GM19328 (cell line): Measurements from ENCODE around the gene FAM162B.
"Not testable (repeated sequence)": the region's sequence is repeated elsewhere in the genome, so short reads cannot be mapped to it uniquely, and the experiment has no call there.

ENCODE experiments used
- ATAC-seq: cut with Tn5 transposase; IDR thresholded peaks from one replicate; pipeline ENCODE4 v1.9.1; 2021; ENCODE audit warnings: mild to moderate bottlenecking, moderate library complexity; ENCODE audit not compliant: unreplicated experiment

Gene FAM162B

GRCh38 chr6:116764961-116765841, at the start of gene FAM162B:
Gene FAM162B (minus strand): TSS chr6:116765719. CDS start chr6:116765576, 143 bp downstream.
- ATAC-seq: no peak

DNA sequence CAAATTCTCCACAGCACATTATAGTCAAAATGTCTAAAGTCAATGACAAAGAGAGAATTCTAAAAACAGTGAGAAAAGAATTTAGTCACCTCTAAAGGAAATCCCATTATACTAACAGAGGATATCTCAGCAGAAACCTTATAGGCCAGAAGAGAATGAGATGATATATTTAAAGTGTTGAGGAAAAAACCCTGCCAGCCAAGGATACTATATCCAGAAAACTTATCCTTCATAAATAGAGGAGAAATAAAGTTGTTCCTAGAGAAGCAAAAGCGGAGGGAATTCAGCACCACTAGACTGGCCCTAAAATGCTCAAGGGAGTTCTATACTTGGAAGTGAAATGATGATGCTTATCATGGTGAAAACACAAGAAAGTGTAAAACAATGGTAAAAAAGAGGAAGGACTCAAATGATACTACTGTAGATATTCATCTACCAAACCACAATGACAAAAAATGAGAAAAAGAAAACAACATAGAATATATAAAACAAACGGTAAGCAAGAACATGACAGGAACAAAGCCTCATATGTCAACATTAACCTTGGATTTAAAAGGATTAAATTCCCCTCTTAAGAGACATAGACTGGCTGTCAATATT, 46.6 kb upstream of the FAM162B start:
- no peak for ATAC-seq

DNA sequence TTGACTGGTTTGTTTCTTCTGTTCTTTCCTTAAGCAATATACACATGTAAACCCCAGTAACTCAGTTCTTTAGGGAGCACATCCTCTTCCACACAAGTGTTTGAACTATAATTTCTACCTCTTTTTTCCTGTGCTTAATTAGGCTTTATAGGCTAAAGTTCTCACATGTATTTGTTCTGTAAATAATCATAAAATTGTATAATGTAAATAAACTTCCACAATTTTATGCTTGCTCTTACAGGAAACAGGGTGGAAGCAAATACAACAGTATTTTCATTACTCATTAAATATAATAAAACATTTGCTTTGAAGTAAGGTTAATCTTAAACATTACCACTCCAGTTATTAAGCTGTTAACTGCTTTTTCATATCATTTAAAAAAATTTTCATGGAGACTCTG, 36.5 kb upstream of the FAM162B start:
- ATAC-seq: no peak

DNA sequence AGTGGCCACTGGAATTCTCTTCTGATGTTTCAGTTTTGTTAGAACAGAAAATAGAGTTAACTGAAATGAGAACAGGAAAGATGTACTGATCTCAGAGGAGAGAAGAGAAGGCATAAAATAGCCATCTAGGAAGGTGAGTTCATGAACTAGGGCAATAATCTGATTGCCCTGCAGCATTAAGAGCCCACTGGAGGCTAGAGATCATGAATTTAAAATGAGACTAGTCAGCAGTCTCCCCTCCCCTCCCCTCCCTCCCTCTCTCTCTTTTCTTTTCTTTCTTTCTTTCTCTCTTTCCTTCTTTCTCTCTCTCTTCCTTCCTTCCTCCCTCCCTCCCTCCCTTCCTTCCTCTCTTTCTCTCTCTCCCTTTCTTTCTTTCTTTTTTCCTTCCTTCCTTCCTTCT, 34.4 kb upstream of the FAM162B start:
- ATAC-seq: no peak

- ATAC-seq: no peak
These were observed 32.1 kb upstream of the FAM162B start for GRCh38 chr6:116797585-116797984.

GRCh38 chr6:116793224-116793623, 27.7 kb upstream of the FAM162B start:
- ATAC-seq: no peak

DNA sequence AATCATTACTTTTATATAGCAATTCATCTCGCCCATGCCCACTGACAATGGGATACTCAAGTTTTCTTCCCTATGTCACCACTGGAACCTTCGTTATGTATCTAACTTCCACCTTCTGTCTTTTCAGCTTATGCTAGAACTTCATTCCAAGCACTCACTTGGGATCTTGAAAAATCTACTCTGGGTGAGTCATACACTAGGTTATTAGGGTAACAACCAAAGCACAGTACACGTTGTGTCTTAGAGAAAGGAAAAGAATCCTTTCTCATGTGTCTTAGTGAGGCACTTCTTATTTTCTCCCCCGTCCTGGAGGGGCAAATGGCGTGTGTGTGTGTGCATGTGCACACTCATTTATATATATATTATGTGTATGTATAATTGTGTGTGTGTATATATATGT, 18.3 kb upstream of the FAM162B start:
- ATAC-seq: no peak

GRCh38 chr6:116779573-116780164, 14.2 kb upstream of the FAM162B start:
- no peak for ATAC-seq

DNA sequence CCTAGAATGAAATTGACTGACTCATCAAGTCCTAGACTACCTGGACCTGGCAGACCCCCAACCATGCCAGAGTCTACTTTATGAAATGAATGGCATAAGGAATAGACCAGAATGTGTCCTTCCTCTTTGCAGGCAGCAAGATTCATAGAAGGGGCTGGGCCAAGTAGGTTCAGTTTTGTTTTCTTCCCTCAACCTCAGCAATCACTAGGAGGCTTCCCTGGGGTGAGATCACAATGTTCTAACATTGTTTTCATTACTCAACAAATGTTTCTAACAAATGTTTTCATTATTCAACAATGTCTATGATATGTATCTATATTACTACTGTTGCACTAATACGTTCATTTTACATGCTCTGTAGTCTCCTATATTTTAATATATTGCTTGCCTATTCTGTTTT, 8.4 kb upstream of the FAM162B start:
- ATAC-seq: no peak

DNA sequence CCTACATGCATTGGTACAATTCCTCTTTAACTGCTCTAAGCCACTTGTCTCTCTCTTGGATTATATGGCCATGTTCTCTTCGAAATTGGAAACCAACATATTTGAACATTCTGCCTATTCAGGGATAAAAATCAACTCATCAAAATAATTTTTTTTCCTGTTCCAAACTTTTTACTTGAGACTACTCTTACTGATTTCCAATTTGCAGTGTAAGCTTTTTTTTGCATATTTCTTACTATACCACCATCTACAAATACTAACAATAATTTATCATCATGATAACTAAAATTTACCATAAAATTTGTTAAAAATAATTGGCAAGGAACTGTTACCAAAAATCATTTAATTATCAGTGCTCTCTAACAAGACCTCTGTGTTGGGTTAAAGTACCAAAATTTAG, 6.9 kb upstream of the FAM162B start:
- no peak for ATAC-seq

GRCh38 chr6:116767715-116768114, 2.2 kb upstream of the FAM162B start:
- ATAC-seq: no peak

DNA sequence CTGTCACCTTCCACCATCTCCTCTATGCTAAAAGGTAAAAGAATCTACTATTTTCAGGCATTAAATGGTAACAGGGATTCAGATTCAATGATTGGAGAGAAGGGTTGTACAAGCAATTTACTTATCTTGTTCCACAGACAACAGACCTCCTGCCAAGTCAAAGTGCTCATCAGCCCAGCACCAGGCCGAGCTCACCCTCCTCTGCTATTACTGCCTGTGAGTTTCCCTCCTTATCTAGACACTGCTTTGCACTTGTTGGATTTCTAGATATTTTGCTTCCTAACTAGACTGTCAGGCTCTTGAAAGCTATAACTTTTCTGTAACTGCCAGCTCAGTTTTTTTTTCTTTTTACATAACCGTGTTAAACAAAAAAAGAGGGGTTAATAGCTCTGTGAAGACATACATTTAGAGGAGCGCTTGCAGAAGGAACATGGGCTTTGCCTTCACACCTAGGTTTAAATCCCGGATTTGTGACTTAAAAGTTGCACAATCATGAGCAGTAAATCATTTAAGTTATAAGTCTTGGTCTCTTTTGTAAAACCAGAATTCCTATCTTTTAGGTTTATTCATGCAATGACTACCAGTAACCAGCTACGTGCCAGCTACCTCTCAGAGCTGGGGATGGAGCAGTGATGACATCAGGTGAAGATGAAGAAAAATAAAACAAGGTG, 1.1 kb upstream of the FAM162B start:
- ATAC-seq: no peak

DNA sequence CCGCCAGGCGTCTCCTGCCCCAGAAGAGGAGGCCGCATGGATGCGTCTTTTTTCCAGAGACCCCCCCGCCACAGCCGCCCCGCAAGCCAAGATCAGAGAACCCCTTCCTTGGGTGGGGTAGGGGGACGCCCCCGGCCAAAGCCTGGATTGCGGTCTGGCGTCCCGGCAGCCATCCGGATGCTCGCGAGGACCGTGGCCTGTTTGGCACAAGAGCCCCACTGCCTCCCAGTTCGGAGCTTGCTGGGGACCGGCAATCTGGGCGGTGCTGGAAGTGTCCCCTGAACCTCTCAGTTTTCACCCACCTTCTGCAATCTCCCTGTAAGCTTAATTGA, 924 bp downstream of the FAM162B start:
- ATAC-seq: no peak

GRCh38 chr6:116763906-116764628, 1.5 kb downstream of the FAM162B start:
- ATAC-seq: no peak

GRCh38 chr6:116763048-116763447, 2.5 kb downstream of the FAM162B start:
- ATAC-seq: no peak

DNA sequence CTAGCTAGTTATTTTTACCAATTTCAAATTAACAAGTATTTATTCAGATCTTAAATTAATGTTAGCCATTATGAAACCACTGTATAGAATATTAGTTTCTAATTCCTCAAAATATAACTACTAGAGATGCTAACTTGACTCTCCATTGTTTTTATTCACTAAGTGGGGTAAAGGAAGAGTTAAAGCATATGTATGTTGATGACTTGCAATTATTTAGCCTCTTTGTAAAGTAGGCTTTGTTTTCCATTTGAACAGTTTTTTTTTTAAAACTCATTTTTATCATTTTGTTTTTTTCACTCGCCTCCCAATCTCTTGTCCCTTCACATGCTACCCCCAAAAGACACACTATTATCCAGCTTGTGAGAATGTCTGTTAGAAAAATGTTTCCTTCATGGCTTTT, 3.3 kb downstream of the FAM162B start:
- ATAC-seq: no peak

DNA sequence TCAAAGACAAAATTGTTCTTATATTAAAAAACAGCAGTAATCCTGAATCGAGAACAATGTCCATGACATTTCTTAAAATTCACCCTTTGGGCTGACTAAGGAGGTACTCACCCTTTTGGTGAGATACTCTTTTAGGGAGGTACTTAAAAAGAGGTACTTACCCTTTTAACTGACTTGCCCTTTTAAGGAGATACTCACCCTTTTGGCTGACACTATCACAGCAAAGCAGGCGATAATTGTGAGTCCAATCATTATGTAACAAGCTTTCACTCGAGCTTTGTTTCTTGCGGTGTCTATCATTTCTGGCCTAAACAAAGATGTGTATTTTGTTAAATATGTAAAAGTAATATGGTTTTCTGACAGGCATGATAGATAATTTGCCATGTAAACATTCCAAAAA, 3.7 kb downstream of the FAM162B start:
- no peak for ATAC-seq

GRCh38 chr6:116745176-116745575, 20.3 kb downstream of the FAM162B start:
- ATAC-seq: no peak

- ATAC-seq: no peak
These were observed 23.9 kb downstream of the FAM162B start for GRCh38 chr6:116741571-116741970.

DNA sequence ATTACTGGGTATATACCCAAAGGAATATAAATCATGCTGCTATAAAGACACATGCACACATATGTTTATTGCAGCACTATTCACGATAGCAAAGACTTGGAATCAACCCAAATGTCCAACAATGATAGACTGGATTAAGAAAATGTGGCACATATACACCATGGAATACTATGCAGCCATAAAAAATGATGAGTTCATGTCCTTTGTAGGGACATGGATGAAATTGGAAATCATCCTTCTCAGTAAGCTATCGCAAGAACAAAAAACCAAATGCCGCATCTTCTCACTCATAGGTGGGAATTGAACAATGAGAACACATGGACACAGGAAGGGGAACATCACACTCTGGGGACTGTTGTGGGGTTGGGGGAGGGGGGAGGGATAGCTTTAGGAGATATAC, 25.0 kb downstream of the FAM162B start:
- not testable (repeated sequence) for ATAC-seq

GRCh38 chr6:116737004-116737403, 28.5 kb downstream of the FAM162B start:
- ATAC-seq: no peak
